Measurements from ENCODE around the gene TMEM219.

The TMEM219 gene

DNA sequence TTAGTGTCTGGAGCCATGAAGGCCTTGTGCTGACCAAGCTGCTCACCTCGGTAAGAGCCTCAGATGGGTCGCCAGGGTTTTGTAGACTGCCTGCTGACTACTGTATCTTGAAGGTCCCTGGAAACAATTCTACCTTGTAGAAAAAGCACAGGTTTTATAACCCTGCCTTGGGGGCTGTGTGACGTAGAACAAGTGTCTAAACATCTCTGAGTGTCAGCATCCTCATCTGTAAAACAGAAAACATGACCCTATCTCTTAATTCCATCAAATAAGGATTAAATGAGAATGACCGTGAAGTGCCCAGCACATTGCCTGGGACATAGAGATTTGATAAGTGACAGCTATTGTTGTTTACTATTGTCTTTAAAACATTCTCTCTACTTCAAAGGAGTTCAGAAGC is 6.3 kb downstream of the TMEM219 start:
- Mint-ChIP-seq H3K4me1 (ENCODE audit: low read depth) (peaks cover 7% of the 10 kb centered on the region), H3K27me3 (no peaks in the 10 kb centered on the region), H3K27ac (peak overlapping the region; percentile 12), H3K4me3 (no peak overlapping the region), H3K9me3 (ENCODE audit: low read depth) (no peaks in the 10 kb centered on the region), H3K36me3 (no peaks in the 10 kb centered on the region)

- Mint-ChIP-seq H3K9me3 (ENCODE audit: low read depth) (no peaks in the 10 kb centered on the region), H3K4me1 (ENCODE audit: low read depth) (peaks cover 24% of the 10 kb centered on the region), H3K4me3 (no peak overlapping the region), H3K36me3 (no peaks in the 10 kb centered on the region), H3K27me3 (no peaks in the 10 kb centered on the region), H3K27ac (no peak overlapping the region)
These were observed 9.4 kb downstream of the TMEM219 start for GRCh38 chr16:29971304-29971703.

DNA sequence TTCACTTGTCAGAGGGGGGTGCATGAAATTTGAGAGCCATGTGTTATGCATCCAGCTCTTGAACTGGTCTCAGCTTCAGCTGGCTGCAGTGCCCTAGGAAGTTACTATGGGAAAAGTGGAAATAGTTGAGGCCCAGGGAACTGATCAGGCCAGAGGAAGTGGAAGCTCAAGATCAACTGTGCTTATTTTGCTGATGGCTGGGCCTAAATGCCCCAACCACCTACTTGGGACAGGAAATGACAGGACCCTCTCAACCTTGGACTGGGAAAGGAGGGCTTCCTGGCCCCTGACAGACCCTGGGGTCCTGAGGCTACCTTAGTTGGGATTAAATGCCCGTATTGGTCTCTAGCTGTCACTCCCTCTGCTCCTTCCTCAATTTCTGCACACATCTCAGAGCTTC is 10.6 kb downstream of the TMEM219 start:
- peaks cover 33% of the 10 kb centered on the region for H3K4me1 Mint-ChIP-seq (ENCODE audit: low read depth)
- peak overlapping the region; percentile 86 for H3K27ac Mint-ChIP-seq
- H3K9me3 Mint-ChIP-seq (ENCODE audit: low read depth) = no peaks in the 10 kb centered on the region
- no peaks in the 10 kb centered on the region for H3K36me3 Mint-ChIP-seq
- H3K4me3 Mint-ChIP-seq = peak overlapping the region; percentile 38
- H3K27me3 Mint-ChIP-seq = no peaks in the 10 kb centered on the region

- Mint-ChIP-seq H3K9me3 (ENCODE audit: low read depth) (no peaks in the 10 kb centered on the region), H3K4me3 (peak overlapping the region; percentile 94), H3K36me3 (no peaks in the 10 kb centered on the region), H3K27me3 (no peaks in the 10 kb centered on the region), H3K4me1 (ENCODE audit: low read depth) (peaks cover 33% of the 10 kb centered on the region), H3K27ac (peak overlapping the region; percentile 86)
These were observed 11.1 kb downstream of the TMEM219 start for GRCh38 chr16:29972992-29973383.

DNA sequence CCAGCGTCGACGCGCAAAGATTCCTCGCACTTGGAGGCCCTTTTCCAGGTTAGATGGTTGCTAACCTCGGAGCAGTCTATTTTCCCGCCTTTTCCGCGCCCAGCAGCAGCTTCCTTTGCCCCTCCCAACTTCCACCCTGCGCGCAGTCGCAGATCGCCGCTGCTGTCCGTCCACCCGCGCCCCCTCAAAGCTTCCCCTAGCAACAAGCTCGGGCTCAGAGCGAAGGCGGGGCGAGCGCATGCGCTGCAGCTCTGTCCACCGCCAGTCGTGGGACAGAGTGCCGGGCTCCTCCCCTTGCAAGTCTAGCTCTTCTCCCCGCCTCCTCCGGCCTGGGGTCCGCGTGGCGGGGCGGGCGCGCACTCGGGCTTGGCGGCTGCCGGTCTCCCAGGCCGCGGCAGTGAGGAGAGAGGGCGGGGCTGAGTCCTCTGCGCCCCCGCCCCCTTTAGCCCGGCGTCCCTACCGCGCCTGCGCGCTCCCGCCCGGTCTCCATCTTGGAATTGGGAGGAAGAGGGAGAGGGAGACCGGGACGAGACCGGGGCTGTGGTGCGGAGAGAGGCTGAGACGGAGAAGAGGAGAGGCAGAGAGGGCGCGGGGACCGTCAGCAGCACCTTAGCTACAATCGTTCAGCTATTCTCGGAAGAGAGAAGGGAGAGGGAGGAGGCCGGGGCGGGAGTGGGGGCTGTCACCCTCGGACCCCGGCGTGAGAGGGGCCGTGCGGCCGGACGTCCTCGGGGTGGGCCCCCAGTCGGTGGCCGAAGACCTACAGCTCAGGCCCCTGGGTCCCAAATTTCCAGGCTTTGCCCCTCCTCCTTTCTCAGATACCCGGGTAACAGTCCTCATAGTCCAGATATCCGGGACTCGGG is 11.7 kb downstream of the TMEM219 start, which contains the start of gene TAOK2:
TAOK2 (plus strand) TSS at position 485 of the 863 bp plus-strand sequence. CDS start 3,905 bp downstream, outside the sequence.
- H3K27me3 Mint-ChIP-seq = no peaks in the 10 kb centered on the region
- H3K4me1 Mint-ChIP-seq (ENCODE audit: low read depth) = peaks cover 33% of the 10 kb centered on the region
- no peaks in the 10 kb centered on the region for H3K9me3 Mint-ChIP-seq (ENCODE audit: low read depth)
- H3K27ac Mint-ChIP-seq = peak within 1 kb of the TSS; percentile 88
- peak within 1 kb of the TSS; percentile 94 for H3K4me3 Mint-ChIP-seq
- no peaks in the 10 kb centered on the region for H3K36me3 Mint-ChIP-seq

GRCh38 chr16:29974291-29975133 is 12.6 kb downstream of the TMEM219 start:
- H3K9me3 Mint-ChIP-seq (ENCODE audit: low read depth) = no peaks in the 10 kb centered on the region
- H3K27ac Mint-ChIP-seq = peak overlapping the region; percentile 76
- H3K4me3 Mint-ChIP-seq = peak overlapping the region; percentile 94
- no peaks in the 10 kb centered on the region for H3K36me3 Mint-ChIP-seq
- H3K27me3 Mint-ChIP-seq = no peaks in the 10 kb centered on the region
- peaks cover 33% of the 10 kb centered on the region for H3K4me1 Mint-ChIP-seq (ENCODE audit: low read depth)

DNA sequence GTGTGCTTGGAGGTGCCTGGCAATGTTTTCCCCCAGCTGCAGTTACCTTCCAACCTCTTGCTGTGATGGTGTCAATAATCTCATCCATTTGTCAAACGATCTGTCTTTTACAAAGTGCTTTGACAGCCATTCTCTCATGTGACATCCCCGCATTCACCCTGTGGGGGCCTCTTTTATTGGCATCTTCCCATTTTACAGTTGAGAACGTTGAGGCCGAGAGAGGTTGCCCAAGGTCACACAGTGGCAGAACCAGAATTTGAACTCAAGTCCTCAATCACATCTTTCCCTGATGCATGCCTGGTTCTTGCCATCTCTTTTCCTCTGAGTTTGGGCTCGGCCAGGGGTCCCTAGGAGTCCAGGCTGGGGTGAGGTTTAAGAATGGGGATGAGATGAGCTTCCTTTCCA is 13.3 kb downstream of the TMEM219 start:
- H3K36me3 Mint-ChIP-seq = no peaks in the 10 kb centered on the region
- no peaks in the 10 kb centered on the region for H3K9me3 Mint-ChIP-seq (ENCODE audit: low read depth)
- no peaks in the 10 kb centered on the region for H3K27me3 Mint-ChIP-seq
- peaks cover 33% of the 10 kb centered on the region for H3K4me1 Mint-ChIP-seq (ENCODE audit: low read depth)
- H3K4me3 Mint-ChIP-seq = peak overlapping the region; percentile 94
- peak overlapping the region; percentile 76 for H3K27ac Mint-ChIP-seq

DNA sequence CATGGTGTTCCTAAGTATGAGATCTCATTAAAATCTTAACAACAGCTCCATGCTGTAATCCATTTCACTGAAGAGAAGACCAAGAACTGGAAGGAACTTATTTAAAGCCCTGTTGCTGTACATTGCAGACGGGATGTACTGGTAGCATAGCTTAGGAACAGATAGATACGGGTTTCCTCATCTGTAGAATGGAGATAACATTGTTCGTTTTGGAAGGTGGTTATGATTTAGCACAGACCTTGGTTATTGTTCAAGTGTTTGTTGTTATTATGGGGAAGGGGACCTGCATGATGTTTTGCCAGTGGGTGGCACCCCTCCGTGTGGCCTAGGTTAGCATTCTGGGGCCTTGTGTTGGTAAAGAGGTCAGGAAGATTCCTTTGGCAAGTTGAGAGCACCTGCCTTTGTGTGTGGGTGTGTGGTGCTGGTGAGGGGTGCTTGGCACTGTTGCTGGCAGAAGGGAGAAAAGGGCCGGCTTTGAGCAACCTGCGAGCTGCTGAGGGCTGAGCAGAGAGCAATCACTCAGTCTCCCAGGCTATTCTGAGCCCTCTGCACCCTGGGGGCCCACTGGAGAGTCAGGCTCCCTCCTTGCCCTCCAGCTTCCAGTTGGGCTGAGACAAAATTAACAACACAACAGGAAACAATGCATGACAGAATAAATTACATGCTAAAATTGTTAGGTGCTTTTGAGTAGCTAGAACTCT is 14.1 kb downstream of the TMEM219 start:
- H3K9me3 Mint-ChIP-seq (ENCODE audit: low read depth) = no peaks in the 10 kb centered on the region
- peak overlapping the region; percentile 94 for H3K4me3 Mint-ChIP-seq
- H3K4me1 Mint-ChIP-seq (ENCODE audit: low read depth) = peaks cover 33% of the 10 kb centered on the region
- peak overlapping the region; percentile 36 for H3K27ac Mint-ChIP-seq
- peaks cover 2% of the 10 kb centered on the region for H3K36me3 Mint-ChIP-seq
- H3K27me3 Mint-ChIP-seq = no peaks in the 10 kb centered on the region

DNA sequence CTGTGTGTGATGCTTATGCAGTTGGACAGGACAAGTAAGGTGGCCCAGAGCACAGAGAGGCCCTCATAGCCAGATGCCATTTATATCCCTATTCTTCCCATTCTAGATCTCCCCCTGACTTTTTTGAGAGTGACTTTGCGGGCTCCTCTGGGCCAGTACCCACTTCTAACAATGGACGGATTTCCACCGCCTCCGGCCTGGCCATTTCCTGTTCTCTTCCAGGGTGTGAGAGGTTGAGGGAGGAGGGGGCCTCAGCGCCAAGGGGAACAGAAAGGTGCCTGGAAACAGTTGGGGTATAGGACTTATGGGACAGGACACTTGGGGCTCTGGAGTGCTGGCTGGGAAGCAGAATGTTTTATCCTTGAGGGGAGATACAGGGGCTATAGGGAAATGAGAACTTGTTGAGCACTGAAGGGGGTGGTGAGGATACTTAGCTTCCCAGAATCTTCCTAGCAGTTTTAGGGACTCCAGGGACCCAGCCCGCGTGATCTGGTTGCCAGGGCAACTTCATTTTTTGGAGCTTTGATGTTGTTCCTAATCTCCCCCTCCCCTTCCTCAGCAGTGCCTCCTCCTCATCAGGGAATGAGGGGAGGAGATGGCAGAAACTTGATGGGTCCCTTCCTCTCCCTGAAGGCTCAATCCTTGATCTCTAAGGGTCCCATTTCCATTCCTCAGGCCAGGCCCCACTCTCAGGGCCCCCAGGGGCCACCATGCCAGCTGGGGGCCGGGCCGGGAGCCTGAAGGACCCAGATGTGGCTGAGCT is 15.4 kb downstream of the TMEM219 start:
- peaks cover 33% of the 10 kb centered on the region for H3K4me1 Mint-ChIP-seq (ENCODE audit: low read depth)
- peaks cover 2% of the 10 kb centered on the region for H3K36me3 Mint-ChIP-seq
- H3K4me3 Mint-ChIP-seq = no peak overlapping the region
- H3K27ac Mint-ChIP-seq = peak overlapping the region; percentile 36
- no peaks in the 10 kb centered on the region for H3K9me3 Mint-ChIP-seq (ENCODE audit: low read depth)
- H3K27me3 Mint-ChIP-seq = no peaks in the 10 kb centered on the region

DNA sequence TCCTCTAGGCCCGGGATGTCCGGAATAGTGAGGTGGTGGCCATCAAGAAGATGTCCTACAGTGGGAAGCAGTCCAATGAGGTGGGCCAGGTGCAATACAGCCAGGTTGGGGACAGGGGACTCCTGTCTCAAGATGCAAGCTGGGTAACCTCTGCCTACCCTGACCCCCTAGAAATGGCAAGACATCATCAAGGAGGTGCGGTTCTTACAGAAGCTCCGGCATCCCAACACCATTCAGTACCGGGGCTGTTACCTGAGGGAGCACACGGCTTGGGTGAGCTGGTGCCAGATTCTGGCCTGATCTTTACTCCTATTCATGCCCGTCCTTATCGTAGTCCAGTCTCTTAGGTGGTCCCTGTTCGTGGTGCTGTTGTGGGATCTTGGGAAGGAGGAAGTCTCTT is 16.2 kb downstream of the TMEM219 start:
- H3K4me1 Mint-ChIP-seq (ENCODE audit: low read depth) = peaks cover 29% of the 10 kb centered on the region
- H3K27ac Mint-ChIP-seq = no peak overlapping the region
- H3K27me3 Mint-ChIP-seq = no peaks in the 10 kb centered on the region
- H3K4me3 Mint-ChIP-seq = no peak overlapping the region
- no peaks in the 10 kb centered on the region for H3K9me3 Mint-ChIP-seq (ENCODE audit: low read depth)
- H3K36me3 Mint-ChIP-seq = peaks cover 2% of the 10 kb centered on the region

DNA sequence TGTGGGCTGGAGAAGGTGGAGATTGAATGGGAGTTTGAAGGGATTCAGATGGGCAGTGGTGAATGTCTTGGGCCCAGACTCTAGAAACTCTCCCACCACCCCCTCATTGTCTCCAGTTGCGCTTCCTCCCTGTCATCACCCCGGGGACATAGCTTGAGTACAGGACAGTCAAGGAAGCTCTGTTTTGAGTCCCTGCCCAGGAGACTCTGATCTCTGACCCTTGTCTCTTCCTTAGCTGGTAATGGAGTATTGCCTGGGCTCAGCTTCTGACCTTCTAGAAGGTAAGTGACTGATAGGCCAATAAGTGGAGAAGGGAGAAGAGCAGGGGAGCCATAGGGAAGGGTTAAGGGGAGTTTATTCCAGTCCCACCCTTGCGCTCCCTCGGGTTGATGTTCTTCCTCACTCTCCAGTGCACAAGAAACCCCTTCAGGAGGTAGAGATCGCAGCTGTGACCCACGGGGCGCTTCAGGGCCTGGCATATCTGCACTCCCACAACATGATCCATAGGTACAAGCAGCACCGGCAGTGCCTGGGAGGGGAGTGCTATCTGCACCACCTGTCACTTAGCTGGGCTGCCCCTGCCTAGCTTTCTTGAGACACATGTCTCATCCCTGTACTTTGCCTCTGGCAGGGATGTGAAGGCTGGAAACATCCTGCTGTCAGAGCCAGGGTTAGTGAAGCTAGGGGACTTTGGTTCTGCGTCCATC is 16.8 kb downstream of the TMEM219 start:
- peak overlapping the region; percentile 34 for H3K27ac Mint-ChIP-seq

GRCh38 chr16:29982560-29983419 is 20.9 kb downstream of the TMEM219 start:
- Mint-ChIP-seq H3K27me3 (no peaks in the 10 kb centered on the region), H3K9me3 (ENCODE audit: low read depth) (no peaks in the 10 kb centered on the region), H3K27ac (no peak overlapping the region), H3K36me3 (peaks cover 5% of the 10 kb centered on the region), H3K4me1 (ENCODE audit: low read depth) (no peaks in the 10 kb centered on the region), H3K4me3 (no peak overlapping the region)

More for the DNA sequence above, 16.8 kb downstream of the TMEM219 start:
- Mint-ChIP-seq H3K4me3 (no peak overlapping the region), H3K4me1 (ENCODE audit: low read depth) (peaks cover 25% of the 10 kb centered on the region), H3K9me3 (ENCODE audit: low read depth) (no peaks in the 10 kb centered on the region), H3K36me3 (peaks cover 5% of the 10 kb centered on the region), H3K27me3 (no peaks in the 10 kb centered on the region)

Data from activated naive CD8-positive, alpha-beta T cell (primary cell).